GM06990 (cell line): Measurements from ENCODE around the gene PSMG4.

Source experiments
- DNase-seq: peaks from one replicate; pipeline ENCODE4 v3.0.0-alpha.2; 2011; ENCODE audit not compliant: insufficient read length; ENCODE audit errors: extremely low read depth
- H3K27me3 ChIP-seq: replicated peaks from 2 replicates; pipeline ENCODE4 v1.6.0; 2011; ENCODE audit warnings: low read length; ENCODE audit not compliant: control insufficient read depth, insufficient read depth
- H3K36me3 ChIP-seq: 2 replicates; pipeline ENCODE4 v1.5.1; 2011; ENCODE audit warnings: low read length; ENCODE audit not compliant: control insufficient read depth, insufficient read depth
- H3K4me3 ChIP-seq: replicated peaks from 2 replicates; pipeline ENCODE4 v1.5.1; 2011; ENCODE audit warnings: low read depth, mild to moderate bottlenecking, control low read depth, low read length
- CTCF ChIP-seq: IDR thresholded peaks from 2 replicates; pipeline ENCODE4 v1.5.1; 2011; ENCODE audit warnings: low read length, control low read depth, mild to moderate bottlenecking, inconsistent platforms; ENCODE audit not compliant: insufficient read depth, poor library complexity, severe bottlenecking

Gene PSMG4

GRCh38 chr6:3307436-3307835 is 48.7 kb downstream of the PSMG4 start:
- DNase-seq, result no peak
- Histone ChIP-seq H3K4me3 (no peak overlapping the region), H3K36me3 (no peaks in the 10 kb centered on the region), H3K27me3 (no peaks in the 10 kb centered on the region)
- no peak for TF ChIP-seq CTCF

GRCh38 chr6:3308106-3308505 is 49.4 kb downstream of the PSMG4 start:
- Histone ChIP-seq H3K4me3 (no peak overlapping the region), H3K36me3 (no peaks in the 10 kb centered on the region), H3K27me3 (no peaks in the 10 kb centered on the region)
- DNase-seq, result no peak
- TF ChIP-seq CTCF, result no peak

GRCh38 chr6:3309391-3310050 is 50.8 kb downstream of the PSMG4 start:
- TF ChIP-seq CTCF, result no peak
- no peak for DNase-seq
- no peaks in the 10 kb centered on the region for H3K36me3 ChIP-seq
- no peaks in the 10 kb centered on the region for H3K27me3 ChIP-seq
- no peak overlapping the region for H3K4me3 ChIP-seq

- no peak for DNase-seq
- no peak overlapping the region for H3K4me3 ChIP-seq
- no peaks in the 10 kb centered on the region for H3K36me3 ChIP-seq
- no peak for TF ChIP-seq CTCF
- H3K27me3 ChIP-seq, result no peaks in the 10 kb centered on the region
Measured at GRCh38 chr6:3310051-3310448, 51.3 kb downstream of the PSMG4 start.

- Histone ChIP-seq H3K36me3 (no peaks in the 10 kb centered on the region), H3K4me3 (no peak overlapping the region), H3K27me3 (no peaks in the 10 kb centered on the region)
- DNase-seq, result no peak
- TF ChIP-seq CTCF, result no peak
Measured at GRCh38 chr6:3310703-3311102, 52.0 kb downstream of the PSMG4 start.

- Histone ChIP-seq H3K4me3 (no peak overlapping the region), H3K27me3 (no peaks in the 10 kb centered on the region), H3K36me3 (no peaks in the 10 kb centered on the region)
Measured at GRCh38 chr6:3311826-3312225, 53.1 kb downstream of the PSMG4 start.

More at GRCh38 chr6:3311826-3312225, 53.1 kb downstream of the PSMG4 start:
- TF ChIP-seq CTCF, result no peak
- DNase-seq, result no peak
